Left colon (tissue), 2 donors: ENCODE measurements around the gene MTURN. TPM values are rescaled to one million over a fixed set of nuclear protein-coding genes. Genes with fewer than 3 reads are reported as not detected.

Experiments
- ATAC-seq: fragments of 200-7000 bp; cut with Tn5 transposase; one replicate; pipeline ENCODE4 v1.9.1; 2020; ENCODE audit warnings: mild to moderate bottlenecking, moderate library complexity
- DNase-seq, 2 donors: peaks; one replicate each; pipeline ENCODE4 v3.0.0-alpha.2; 2020
- intact Hi-C, 2 donors: fragments of 100-400 bp; cut with DNase I in 1 of 2; cut with micrococcal nuclease in 1 of 2; formaldehyde crosslinking; loops; one replicate each; pipeline versions ENCODE4 v1.11.2 to v1.14.0; 2022; cut with DNase I, micrococcal nuclease
- total RNA-seq, 2 donors: library from RNA; stranded (reverse); fragmentation: NEBNext Ultra II Directional; extraction: Animal tissue kit (Norgen Biotek cat#: 25700); gene quantifications; one replicate each; pipeline ENCODE4 v1.2.1, GENCODE V29; 2021
- donor health status: DM: no; HTN: no; CAD: no.
- donor health status: DM: yes; HTN: yes; CAD: no.

MTURN gene
- total RNA-seq, 2 donors from 2014 or later = 8.7 to 15.2 TPM

DNA sequence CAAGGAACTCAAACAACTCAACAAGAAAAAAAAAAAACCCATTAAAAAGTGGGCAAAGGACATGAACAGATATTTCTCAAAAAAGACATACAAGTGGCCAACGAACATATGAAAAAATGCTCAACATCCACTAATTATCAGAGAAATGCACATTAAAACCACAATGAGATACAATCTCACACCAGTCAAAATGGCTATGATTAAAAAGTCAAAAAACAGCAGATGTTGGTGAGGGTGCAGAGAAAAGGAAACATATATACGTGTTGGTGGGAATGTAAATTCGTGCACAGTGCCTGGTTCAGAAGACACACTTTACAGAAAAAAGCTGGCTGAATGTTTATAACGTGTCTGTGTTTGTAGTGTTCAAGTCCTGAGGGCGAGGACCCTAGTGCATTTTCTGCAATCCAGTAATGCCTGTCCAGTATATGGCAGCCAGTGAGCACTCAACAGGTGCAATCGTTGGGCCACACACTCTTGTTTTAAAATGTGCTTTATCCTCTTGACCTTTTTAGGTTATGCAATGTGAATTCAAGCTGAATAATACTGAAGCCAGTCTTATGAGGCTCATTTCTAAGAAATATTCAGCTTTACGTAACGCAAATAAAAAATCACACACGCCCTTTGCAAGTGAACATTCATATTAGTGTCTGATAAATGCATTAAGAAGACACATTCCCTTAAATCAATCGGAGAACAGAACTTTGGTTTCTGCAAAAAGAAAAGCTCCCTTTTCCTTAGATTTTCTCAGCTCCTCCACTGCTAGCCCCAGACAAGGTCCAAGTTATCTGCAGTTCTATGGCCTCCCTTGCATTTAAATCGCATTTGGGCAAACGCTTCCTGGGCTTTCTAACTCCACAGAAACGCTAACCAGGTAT, 813 bp upstream of the MTURN start:
- ATAC-seq (no peak), DNase-seq (no peak)
- intact Hi-C loops = no loop called here

GRCh38 chr7:30135301-30136116, 723 bp downstream of the MTURN start:
- ATAC-seq = peak; percentile 58
- DNase-seq = peak; percentile 69 to 73
- intact Hi-C loops = no loop called here

DNA sequence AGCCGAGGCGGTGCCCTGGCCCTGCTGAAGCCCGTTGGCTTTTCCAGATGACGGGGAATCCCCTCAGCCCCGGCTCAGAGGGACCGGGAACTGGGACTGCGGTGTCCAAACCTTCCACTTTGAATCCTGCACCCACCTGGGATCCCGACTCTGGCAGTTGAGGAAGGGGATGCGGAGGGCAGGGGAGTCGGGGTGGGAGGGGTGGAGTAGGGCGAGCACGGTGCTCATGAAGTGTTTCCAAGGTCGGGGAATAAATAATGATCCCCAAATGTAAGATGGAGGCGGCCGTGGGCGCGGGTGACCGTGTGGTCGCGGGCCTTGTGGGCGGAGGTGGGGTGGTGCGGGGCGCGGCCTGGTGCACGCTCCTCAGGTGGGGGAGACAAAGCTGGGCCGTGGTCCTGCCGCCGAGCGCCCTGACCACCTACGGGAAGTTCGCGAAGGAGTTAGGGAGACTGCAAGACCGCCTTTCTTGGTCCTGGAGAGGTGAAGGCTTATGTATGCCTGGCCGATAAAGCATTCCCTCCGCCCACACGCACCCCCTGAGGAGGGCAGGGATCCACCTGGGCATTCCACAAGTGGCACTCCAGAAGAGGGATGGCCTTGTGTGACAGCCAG, 1.4 kb downstream of the MTURN start:
- peak in 1 of 2 donors; percentile 34 for DNase-seq
- intact Hi-C loops = no loop called here

GRCh38 chr7:30136743-30137485, 2.1 kb downstream of the MTURN start:
- DNase-seq = no peak
- ATAC-seq = no peak
- intact Hi-C loops = no loop called here

More for the DNA sequence above, 1.4 kb downstream of the MTURN start:
- peak; percentile 2 for ATAC-seq

GRCh38 chr7:30139836-30140384, 5.1 kb downstream of the MTURN start:
- ATAC-seq (no peak), DNase-seq (no peak)
- intact Hi-C loops = no loop called here

DNA sequence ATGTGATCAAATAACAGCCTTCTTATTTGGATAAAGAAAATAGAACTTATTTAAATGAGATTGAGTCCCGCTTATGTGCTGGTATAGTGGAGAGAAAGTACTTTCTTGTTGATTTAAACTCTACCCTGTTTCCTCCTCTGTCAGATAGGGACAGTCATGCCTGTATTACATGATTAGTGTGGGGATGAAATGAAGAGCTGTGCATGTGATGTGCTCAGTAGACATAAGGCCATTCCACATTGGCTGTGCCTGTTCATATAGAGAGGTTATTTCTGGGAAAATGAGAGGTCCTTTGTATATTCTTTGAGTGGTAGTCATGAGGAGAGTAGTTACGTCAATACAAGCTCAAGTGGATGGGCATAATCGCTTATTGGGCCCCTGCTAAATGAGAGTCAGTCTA, 5.7 kb downstream of the MTURN start:
- DNase-seq (no peak), ATAC-seq (no peak)
- intact Hi-C loops = no loop called here

DNA sequence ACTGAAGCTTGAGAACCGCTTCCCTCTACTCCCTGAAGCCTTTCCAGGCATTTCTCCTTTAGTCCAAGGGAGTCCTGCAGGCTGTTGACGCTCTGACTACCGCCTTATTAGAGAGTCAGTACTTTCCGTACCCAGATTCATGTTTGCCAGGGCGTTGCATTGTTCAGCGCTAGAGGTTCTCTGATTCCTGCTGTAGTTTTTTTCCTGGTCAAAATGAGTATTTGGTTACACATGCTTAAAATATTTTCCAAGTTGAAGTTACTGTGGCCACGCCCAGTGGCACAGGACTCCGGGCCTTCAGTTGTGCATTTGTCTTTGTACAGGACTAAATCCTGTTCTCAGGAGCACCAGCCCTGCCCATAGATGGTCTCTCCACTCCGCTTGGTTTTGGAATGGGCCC, 7.9 kb downstream of the MTURN start:
- DNase-seq (peak in 1 of 2 donors; percentile 38), ATAC-seq (peak; percentile 59)

DNA sequence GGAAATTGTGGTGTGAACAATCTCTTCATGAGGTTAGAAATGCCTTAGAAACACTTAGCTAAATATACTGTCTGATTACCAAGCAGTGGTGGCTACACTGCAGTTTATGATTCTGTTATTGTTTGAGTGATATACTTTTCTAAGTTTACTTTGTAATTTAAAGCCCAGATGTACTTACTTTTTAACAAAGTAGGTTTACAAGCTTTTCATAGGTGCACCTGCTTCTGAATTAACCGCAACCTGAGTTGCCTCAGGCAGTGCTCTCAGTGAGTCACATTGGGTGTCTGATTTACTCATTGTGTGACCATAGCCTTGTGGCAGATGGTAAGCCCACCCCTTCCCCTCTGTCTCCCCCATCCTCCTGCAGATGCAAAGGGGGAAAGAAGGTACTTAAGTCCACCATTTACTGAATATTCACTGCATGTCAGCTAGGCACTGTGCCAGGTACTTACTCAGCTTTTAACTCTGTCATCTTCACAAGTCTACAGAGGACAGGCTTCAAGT, 9.0 kb downstream of the MTURN start:
- ATAC-seq (peak; percentile 67), DNase-seq (no peak)
- intact Hi-C loops = no loop called here

More for the DNA sequence above, 7.9 kb downstream of the MTURN start:
- intact Hi-C loops = no loop called here

DNA sequence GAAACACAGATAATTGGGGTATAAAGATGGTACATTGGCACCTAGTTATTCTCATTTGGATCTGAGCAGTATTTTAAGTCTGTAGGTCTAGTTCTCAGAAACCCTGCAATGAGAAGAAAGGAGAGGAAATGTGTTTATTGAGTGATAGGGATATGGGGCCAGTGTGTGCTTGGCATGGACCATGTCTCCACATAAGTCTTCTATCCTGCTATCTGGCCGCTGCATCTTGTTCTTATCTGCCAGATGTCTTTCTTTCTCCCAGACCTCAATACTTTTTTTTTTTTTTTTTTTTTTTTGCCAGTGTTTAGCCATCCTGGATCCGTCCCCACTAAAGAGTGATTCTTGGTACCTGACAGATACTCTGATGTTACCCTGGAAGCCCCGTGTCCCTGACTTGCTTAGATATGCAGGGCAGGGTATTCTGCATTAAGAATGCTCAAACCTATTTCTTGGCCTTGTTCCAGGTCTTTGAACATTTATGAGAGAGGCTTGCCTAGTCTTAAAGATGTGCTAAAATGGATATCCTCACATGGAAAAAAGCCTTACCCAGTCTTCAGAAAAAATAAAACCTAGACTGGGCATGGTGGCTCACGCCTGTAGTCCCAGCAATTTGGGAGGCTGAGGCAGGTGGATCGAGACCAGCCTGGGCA, 10.0 kb downstream of the MTURN start:
- intact Hi-C loops = no loop called here
- DNase-seq (no peak), ATAC-seq (no peak)

- no peak for ATAC-seq
- intact Hi-C loops = no loop called here
- no peak for DNase-seq
Observed at GRCh38 chr7:30145426-30145970, 10.7 kb downstream of the MTURN start.

DNA sequence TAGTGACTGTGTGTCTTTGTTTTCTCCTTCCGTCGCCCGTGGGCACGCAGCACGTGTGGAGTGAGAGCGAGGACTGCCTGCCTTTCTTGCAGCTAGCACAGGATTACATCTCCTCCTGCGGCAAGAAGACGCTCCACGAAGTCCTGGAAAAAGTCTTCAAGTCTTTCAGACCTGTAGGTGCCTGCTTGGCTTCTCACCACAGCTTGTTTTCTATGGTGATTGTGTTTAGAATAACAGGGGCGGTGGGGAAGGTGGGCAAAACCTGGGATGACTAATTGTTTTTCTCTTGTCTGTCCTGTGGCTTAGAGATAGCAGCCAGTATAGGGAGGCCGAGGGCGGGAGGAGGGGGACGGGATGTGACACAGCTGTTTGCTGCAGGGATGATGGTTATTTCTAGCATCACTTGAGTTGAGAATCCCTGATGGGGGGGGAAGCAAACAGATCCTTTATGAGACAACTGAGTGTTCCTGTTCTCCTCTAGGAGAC, 11.4 kb downstream of the MTURN start:
- no peak for ATAC-seq
- intact Hi-C loops = no loop called here

DNA sequence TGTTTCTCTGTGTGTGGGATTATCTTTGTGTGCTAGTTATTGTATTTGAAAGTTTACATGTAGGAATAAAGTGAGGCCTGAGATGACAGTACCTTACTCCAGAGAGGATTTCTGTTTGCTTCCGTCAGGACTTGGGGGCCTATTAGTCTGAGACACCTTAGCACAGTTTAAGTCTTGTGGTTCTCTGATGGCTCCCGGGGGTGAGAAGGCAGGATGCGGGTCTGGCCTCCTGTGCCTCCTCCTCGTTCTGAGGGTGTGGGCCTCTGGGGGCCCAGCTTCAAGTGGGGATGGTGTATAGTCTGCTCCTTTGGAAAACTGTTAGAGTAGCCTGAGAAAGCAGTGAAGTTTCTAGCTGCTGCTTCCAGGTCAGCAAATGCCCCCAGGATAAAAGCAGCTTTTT, 12.4 kb downstream of the MTURN start:
- DNase-seq (no peak), ATAC-seq (no peak)
- intact Hi-C loops = no loop called here

More for the DNA sequence above, 11.4 kb downstream of the MTURN start:
- no peak for DNase-seq

GRCh38 chr7:30147785-30148184, 13.0 kb downstream of the MTURN start:
- intact Hi-C loops = no loop called here
- no peak for DNase-seq
- ATAC-seq = no peak

DNA sequence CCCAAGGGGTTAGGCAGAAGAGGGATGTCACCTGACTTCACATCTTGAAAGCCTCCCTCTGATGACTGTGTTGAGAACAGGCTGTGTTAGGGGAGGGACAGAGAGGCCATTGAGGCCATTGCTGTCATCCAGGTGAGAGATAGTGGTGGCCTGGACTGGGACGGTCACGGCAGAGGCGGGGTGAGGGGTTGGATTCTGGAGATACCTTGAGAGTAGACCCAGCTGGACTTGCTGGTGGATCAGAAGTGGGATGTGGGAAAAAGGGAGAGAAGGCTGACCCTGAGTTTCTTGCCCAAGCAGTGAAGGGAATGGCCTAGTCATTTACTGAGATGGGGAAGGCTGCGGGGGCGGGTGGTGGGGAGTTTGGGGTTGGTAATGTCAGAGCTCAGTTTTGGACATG, 13.6 kb downstream of the MTURN start:
- intact Hi-C loops = no loop called here
- no peak for ATAC-seq
- DNase-seq = no peak

GRCh38 chr7:30148951-30149459, 14.2 kb downstream of the MTURN start:
- DNase-seq = peak in 1 of 2 donors; percentile 50
- intact Hi-C loops = no loop called here
- peak; percentile 89 for ATAC-seq

DNA sequence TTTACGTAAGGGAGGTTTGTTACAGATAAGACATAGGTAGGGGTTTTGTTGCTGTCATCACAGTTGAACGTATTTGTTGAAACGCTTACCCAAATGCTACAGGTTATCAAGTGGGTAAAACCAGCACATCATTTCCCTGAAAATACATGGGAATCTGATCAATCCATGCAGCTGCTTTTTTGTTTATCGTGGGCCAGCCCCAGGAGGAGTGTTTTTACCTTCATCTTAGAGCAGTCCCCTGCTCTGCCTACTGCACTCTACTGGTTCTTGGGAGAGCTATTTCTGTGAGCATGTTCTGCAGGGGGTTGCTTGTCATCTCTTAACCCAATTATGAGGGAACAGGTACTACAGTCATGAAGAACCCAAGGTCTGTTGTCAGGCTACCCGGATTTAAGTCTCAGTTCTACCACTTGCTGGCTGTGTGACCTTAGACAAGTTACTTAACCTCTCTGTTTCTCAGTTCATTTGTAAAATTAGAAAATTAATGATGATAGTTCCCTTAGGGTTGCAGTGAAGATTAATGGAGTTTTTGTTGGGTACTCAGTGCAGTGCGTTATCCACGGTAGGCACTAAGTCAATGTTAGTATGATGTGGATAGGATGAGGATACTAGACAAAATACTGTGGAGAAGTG, 15.0 kb downstream of the MTURN start:
- DNase-seq = no peak
- ATAC-seq = no peak
- intact Hi-C loops = no loop called here

GRCh38 chr7:30150711-30151110, 15.9 kb downstream of the MTURN start:
- no peak for ATAC-seq
- no peak for DNase-seq
- intact Hi-C loops = no loop called here
